ENCODE results near the gene CHCHD10.

Gene CHCHD10

DNA sequence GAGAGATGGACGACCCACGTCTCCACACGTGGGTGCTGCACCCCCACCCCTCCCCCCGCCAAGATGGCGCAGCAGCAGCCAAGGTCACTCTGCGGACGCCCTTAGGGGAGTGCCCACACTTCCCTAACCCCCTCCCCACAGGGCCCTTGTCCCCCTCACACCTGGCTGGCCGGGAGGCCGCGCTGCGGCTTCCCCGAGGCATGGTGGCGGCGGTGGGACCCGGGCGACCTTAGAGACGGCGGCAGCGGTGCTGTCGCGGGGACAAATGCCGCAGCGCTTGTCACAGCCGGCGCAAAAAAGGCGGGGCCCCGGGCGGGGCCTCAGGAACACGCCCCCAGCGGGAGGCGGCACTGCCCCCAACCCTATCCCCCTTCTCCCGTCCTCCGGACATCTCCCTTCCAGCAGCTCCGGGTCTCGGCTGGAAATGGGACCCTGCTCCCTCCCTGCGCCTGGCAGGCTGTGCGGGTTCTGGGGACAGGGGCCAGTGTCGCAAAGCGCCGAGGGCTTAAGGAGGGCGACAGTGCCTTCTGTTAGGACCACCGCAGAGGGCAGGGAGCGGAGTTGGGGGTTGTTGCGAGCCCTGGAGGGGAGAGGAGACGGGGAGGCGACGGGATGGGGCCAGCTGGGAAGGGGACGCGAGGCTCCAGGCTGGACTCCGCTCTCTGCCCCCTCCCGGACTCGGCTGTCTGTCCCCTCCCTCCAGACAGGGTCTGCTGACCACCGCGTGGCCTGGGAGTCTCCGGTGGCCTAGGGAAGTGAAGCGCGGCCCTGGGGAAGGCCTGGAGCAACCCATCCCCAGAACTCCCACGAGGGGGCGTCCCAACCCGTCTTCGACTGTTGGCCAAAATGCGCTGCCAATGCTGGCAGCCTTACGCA, at the start of gene CHCHD10:
Gene CHCHD10, minus strand, starts transcription at position 300 of the 876 bp plus-strand sequence. Its CDS starts 98 bp downstream, at position 202.
- peak; percentile 84 for DNase-seq (ENCODE audit: low read depth)
- peak within 1 kb of the TSS; percentile 88 for H3K4me3 ChIP-seq (ENCODE audit: low read depth, low read length)
- TF ChIP-seq, protein P1, sequence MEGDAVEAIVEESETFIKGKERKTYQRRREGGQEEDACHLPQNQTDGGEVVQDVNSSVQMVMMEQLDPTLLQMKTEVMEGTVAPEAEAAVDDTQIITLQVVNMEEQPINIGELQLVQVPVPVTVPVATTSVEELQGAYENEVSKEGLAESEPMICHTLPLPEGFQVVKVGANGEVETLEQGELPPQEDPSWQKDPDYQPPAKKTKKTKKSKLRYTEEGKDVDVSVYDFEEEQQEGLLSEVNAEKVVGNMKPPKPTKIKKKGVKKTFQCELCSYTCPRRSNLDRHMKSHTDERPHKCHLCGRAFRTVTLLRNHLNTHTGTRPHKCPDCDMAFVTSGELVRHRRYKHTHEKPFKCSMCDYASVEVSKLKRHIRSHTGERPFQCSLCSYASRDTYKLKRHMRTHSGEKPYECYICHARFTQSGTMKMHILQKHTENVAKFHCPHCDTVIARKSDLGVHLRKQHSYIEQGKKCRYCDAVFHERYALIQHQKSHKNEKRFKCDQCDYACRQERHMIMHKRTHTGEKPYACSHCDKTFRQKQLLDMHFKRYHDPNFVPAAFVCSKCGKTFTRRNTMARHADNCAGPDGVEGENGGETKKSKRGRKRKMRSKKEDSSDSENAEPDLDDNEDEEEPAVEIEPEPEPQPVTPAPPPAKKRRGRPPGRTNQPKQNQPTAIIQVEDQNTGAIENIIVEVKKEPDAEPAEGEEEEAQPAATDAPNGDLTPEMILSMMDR (IDR thresholded peaks at IDR 0.05; ENCODE audit: insufficient read depth, low read depth, low read length, missing control alignments): peak; percentile 70

DNA sequence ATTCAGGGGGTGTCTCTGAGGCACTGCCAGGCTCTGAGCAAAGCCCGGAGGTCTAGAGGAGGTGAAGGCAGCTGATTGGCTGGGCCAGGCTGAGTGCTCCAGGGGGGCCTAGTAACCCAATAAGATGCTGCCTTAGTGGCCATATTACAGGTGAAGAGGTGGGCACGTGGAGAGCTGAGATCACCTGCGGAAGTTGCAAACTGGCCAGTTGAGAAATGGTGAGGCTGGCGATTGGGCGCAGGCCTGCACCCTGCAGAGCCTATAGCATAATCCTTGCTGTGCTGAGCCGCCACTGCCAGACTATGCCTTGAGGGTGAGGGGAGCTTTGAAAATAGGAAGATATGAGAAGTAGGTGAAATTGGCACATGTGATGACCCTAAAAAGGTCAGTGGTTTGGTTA, 49.4 kb upstream of the CHCHD10 start:
- DNase-seq (ENCODE audit: low read depth): no peak
- TF ChIP-seq, protein P1 (IDR thresholded peaks at IDR 0.05; ENCODE audit: insufficient read depth, low read depth, low read length, missing control alignments): no peak
- no peak overlapping the region for H3K4me3 ChIP-seq (ENCODE audit: low read depth, low read length)

DNA sequence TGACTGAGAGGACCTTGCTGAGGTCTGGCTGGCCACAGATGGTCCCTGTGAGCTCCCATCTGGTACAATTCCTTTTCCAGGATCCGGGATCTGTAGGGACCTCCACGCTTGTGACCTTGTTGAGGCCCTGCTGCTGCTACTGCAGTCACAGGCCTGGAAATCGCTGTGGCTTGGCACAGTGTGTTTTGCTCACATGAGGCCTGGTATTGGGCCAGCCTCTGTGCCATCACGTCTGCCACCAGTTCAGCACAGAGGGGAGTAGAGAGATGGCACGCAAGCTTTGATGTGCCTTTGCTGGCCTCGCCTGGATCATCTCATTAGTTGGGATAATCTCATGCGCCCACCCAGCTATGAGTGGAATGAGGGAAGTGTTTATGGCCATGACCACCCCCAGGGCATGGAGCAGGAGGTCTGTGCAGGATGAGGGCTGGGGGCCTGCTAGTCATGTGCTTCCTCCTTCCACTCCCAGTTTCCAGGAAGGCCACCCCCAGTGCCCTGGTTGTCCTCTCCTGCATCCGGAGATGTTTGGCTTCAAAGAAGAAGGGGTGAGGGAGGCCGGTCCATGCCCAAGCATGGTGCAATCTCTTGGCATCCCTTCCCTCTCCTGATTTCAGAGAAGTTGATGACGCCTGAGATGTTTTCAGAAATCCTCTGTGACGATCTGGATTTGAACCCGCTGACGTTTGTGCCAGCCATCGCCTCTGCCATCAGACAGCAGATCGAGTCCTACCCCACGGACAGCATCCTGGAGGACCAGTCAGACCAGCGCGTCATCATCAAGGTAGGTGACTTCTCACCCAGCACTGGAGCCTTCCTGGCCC, 48.6 kb upstream of the CHCHD10 start:
- H3K4me3 ChIP-seq (ENCODE audit: low read depth, low read length): no peak overlapping the region
- no peak for DNase-seq (ENCODE audit: low read depth)
- TF ChIP-seq, protein P1 (IDR thresholded peaks at IDR 0.05; ENCODE audit: insufficient read depth, low read depth, low read length, missing control alignments): no peak

DNA sequence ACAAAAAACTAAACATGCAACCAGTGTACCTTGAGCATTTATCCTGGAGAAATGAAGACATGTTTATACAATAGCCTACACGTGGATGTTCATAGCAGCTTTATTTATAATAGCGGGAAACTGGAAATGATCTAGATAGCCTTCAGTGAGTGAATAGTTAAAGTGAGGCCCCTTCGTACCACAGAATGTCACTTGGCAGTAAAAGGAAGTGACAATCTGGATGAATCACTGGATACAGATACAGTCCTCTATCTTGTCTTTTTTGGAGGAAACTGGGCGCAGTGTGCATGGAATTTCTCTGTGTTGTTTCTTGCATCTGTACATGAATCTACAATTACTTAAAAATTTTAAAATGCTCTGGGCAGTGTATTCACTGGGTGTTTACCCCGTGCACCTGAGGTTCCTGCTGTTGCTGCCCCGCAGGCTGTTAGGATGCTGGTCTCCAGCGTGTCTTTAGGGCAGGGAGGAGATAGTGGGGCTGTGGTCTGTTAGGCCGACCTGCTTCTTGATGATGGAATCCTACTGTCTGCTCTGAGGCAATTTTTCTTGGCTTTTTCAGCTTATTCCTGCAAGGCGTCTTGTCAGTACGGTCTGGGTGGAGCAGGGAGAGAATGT, 47.9 kb upstream of the CHCHD10 start:
- no peak for DNase-seq (ENCODE audit: low read depth)
- TF ChIP-seq, protein P1 (IDR thresholded peaks at IDR 0.05; ENCODE audit: insufficient read depth, low read depth, low read length, missing control alignments): no peak

DNA sequence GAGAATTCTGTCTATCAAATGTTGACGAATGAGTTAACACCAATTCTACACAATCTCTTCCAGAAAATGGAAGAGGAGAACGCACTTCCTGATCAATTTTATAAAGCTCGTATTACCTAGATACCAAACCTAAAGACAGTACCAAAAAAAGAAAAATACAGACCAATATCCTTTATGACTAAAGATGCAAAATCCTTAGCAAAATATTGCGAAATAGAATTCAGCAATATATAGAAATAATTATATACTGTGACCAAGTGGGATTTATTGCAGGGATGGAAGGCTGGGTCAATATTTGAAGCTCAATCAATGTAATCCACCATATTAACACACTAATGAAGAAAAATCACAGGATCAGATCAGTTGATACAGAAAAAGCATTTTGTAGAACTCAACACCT, 44.6 kb upstream of the CHCHD10 start:
- no peak for DNase-seq (ENCODE audit: low read depth)
- TF ChIP-seq, protein P1 (IDR thresholded peaks at IDR 0.05; ENCODE audit: insufficient read depth, low read depth, low read length, missing control alignments): no peak
- no peak overlapping the region for H3K4me3 ChIP-seq (ENCODE audit: low read depth, low read length)

More for the DNA sequence above, 47.9 kb upstream of the CHCHD10 start:
- no peak overlapping the region for H3K4me3 ChIP-seq (ENCODE audit: low read depth, low read length)

DNA sequence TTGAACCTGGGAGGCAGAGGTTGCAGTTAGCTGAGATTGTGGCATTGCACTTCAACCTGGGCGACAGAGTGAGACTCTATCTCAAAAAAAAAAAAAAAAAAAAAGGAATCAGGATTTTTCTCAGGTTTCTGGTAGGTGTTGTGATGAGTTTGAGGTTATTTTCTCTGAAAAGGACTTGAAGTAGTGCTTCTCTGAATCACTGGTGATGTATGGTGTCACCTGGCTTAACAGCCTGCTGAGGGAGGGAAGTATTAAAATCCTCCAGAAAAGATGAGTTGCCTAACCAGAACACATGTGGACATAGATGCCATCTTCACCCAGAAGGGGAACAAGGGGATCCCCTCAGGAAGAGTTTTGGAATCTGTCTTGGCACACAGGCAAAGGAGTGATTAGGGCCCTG, 39.1 kb upstream of the CHCHD10 start:
- H3K4me3 ChIP-seq (ENCODE audit: low read depth, low read length): no peak overlapping the region
- TF ChIP-seq, protein P1 (IDR thresholded peaks at IDR 0.05; ENCODE audit: insufficient read depth, low read depth, low read length, missing control alignments): no peak
- DNase-seq (ENCODE audit: low read depth): no peak
